A673 (cell line): ENCODE results near the gene FMNL1.

Source experiments
- CTCF ChIP-seq: fragments of 300-800, 200-600 bp; sonication (generic); conservative IDR thresholded peaks from 2 replicates; pipeline ENCODE4 v1.5.1; 2017; ENCODE audit warnings: low read depth, mild to moderate bottlenecking, antibody characterized with exemption, low read length, moderate library complexity, mixed read lengths
- EZH2 ChIP-seq: fragments of 200-600 bp; sonication (generic); IDR thresholded peaks from 2 replicates; pipeline ENCODE4 v1.6.1; 2017; ENCODE audit warnings: borderline replicate concordance, low read depth, mild to moderate bottlenecking, mixed read lengths, antibody characterized with exemption, low read length; ENCODE audit not compliant: poor library complexity, severe bottlenecking

GRCh38 chr17:45234641-45235415 lies 13.1 kb downstream of the FMNL1 start:
- peak; percentile 37; the same call in 1 of the 2 replicates for TF ChIP-seq CTCF
- TF ChIP-seq EZH2: no peak
